K562 treated with DMSO at 1 percent for 12 hours (cell line): Measurements from ENCODE around the gene KANSL1. TPM values are rescaled to one million over a fixed set of nuclear protein-coding genes. Genes with fewer than 3 reads are reported as not detected.

Experiments used
- total RNA-seq: library from RNA; unstranded; fragments of 300-600 nt; gene quantifications from 2 replicates; pipeline ENCODE4 v1.2.3, GENCODE V29; 2022; ENCODE audit not compliant: insufficient read depth

KANSL1 gene, protein sequence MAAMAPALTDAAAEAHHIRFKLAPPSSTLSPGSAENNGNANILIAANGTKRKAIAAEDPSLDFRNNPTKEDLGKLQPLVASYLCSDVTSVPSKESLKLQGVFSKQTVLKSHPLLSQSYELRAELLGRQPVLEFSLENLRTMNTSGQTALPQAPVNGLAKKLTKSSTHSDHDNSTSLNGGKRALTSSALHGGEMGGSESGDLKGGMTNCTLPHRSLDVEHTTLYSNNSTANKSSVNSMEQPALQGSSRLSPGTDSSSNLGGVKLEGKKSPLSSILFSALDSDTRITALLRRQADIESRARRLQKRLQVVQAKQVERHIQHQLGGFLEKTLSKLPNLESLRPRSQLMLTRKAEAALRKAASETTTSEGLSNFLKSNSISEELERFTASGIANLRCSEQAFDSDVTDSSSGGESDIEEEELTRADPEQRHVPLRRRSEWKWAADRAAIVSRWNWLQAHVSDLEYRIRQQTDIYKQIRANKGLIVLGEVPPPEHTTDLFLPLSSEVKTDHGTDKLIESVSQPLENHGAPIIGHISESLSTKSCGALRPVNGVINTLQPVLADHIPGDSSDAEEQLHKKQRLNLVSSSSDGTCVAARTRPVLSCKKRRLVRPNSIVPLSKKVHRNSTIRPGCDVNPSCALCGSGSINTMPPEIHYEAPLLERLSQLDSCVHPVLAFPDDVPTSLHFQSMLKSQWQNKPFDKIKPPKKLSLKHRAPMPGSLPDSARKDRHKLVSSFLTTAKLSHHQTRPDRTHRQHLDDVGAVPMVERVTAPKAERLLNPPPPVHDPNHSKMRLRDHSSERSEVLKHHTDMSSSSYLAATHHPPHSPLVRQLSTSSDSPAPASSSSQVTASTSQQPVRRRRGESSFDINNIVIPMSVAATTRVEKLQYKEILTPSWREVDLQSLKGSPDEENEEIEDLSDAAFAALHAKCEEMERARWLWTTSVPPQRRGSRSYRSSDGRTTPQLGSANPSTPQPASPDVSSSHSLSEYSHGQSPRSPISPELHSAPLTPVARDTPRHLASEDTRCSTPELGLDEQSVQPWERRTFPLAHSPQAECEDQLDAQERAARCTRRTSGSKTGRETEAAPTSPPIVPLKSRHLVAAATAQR (N-terminal part only)
- total RNA-seq, result 11.9 and 25.8 TPM in 2 replicates

DNA sequence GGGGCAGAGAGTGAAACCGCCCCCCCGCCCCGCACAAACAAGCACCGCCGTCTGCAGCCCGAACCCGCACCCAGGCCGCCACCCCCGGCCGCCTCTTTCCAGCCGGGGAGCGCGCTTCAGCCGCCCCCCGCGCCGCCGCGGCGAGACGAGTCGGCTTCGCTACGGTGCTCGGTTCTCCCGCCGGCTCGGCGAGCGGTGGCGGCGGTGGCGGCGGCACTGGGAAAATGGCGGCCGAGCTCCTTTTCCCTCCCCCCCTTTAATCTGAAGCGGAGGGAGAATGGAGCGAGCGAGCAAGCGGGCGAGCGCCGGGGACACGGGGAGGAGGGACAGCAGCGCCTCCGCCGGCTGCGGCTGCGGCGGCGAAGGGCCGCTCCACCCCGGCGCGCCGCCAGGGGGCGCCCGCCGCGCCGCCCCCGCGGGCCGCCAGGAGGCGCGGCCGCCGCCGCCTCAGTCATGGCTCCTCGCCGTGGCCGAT lies at the start of gene KANSL1:
Gene KANSL1 (minus strand): TSS at position 279 of the 475 bp plus-strand sequence. CDS start 21,286 bp downstream, outside the sequence.

DNA sequence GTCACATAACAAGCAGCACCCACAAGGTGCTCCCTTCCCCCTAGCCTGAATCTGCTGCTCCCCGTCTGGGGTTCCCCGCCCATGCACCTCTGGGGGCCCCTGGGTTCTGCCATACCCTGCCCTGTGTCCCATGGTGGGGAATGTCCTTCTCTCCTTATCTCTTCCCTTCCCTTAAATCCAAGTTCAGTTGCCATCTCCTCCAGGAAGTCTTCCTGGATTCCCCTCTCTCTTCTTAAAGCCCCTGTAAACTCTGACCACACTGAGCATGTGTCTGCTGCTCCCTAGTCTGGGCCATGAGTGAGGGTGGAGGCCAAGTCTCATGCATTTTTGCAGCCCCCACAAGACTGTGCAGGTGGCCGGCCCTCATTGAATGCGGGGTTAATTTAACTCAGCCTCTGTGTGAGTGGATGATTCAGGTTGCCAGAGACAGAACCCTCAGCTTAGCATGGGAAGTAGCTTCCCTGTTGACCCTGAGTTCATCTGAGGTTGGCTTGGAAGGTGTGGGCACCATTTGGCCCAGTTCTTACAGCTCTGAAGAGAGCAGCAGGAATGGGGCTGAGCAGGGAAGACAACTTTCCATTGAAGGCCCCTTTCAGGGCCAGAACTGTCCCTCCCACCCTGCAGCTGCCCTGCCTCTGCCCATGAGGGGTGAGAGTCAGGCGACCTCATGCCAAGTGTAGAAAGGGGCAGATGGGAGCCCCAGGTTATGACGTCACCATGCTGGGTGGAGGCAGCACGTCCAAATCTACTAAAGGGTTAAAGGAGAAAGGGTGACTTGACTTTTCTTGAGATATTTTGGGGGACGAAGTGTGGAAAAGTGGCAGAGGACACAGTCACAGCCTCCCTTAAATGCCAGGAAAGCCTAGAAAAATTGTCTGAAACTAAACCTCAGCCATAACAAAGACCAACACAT lies 194.0 kb downstream of the KANSL1 start, which contains the start of gene STH:
Gene STH (plus strand): TSS at position 264 of the 913 bp plus-strand sequence. CDS start 30 bp downstream, at position 294.

Other genes with a start within 250 kb of the KANSL1 start
- gene STH, start 194.2 kb downstream of the KANSL1 start, total RNA-seq, result not detected in 2 replicates
- 0.58 and 1.6 TPM in 2 replicates for gene LRRC37A, start 101.7 kb upstream of the KANSL1 start, total RNA-seq
- gene ARL17B, start 168.3 kb upstream of the KANSL1 start, total RNA-seq, result 2.8 and 4.9 TPM in 2 replicates